ENCODE measurements around the gene NEAT1. TPM values are rescaled to one million over a fixed set of nuclear protein-coding genes. Genes with fewer than 3 reads are reported as not detected.
A peak's percentile ranks its signal among the peaks of the same experiment; 100 is the strongest.

Gene NEAT1
- total RNA-seq, 1 donor from 2014 or later = 28.7 TPM

GRCh38 chr11:65476632-65477148 is 54.1 kb downstream of the NEAT1 start:
- TF ChIP-seq, protein P1, sequence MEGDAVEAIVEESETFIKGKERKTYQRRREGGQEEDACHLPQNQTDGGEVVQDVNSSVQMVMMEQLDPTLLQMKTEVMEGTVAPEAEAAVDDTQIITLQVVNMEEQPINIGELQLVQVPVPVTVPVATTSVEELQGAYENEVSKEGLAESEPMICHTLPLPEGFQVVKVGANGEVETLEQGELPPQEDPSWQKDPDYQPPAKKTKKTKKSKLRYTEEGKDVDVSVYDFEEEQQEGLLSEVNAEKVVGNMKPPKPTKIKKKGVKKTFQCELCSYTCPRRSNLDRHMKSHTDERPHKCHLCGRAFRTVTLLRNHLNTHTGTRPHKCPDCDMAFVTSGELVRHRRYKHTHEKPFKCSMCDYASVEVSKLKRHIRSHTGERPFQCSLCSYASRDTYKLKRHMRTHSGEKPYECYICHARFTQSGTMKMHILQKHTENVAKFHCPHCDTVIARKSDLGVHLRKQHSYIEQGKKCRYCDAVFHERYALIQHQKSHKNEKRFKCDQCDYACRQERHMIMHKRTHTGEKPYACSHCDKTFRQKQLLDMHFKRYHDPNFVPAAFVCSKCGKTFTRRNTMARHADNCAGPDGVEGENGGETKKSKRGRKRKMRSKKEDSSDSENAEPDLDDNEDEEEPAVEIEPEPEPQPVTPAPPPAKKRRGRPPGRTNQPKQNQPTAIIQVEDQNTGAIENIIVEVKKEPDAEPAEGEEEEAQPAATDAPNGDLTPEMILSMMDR (IDR thresholded peaks at IDR 0.05; ENCODE audit: insufficient read depth, low read length, poor library complexity, severe bottlenecking) = no peak
- DNase-seq (ENCODE audit: low read depth) = no peak
- peak overlapping the region; percentile 93 for H3K4me3 ChIP-seq (ENCODE audit: low read depth, low read length)
- no peaks in the 10 kb centered on the region for H3K36me3 ChIP-seq (ENCODE audit: control insufficient read depth, insufficient read depth, low read length)
- H3K27me3 ChIP-seq (ENCODE audit: control insufficient read depth, insufficient read depth, low read length) = no peaks in the 10 kb centered on the region

DNA sequence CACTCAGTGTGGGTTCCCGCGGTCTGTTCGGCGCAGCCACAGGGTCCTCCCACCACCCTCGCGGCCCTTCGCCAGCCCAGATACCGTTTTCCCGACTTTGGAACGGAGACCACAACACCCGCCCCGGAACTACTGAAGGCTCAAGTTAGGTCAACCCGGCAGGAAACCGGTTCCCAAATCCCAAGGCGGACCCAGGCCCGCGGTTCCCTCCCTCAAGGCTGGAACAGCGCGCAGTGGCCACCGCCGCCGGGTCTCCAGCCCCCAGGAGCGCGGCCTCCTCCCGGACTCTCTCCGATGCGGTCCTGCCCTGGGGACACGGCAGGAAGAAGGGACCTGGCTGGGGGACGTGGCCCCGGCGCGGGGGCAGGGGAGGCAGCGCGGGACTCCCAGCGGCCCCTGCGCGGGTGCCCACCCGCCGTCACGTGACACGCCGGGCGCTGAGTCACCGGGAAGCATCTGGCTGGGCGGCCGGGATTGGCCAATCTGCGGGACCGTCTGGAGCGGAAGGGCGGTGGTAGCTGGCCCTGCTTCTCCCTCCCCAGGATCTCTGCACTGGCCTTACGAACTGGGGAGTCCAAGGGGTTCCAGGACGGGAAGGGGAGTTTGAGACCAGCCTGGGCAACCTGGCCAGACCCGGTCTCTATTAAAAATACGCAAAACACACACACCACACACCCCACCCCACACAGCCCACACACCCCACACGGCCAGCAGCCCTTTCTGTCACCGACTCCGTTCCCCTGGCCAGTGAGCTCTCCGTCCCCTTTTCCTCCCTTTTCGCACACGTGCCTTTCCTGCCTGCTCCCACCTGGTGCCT is 54.8 kb downstream of the NEAT1 start:
- TF ChIP-seq, protein P1 (IDR thresholded peaks at IDR 0.05; ENCODE audit: insufficient read depth, low read length, poor library complexity, severe bottlenecking) = no peak
- no peak for DNase-seq (ENCODE audit: low read depth)

GRCh38 chr11:65478388-65479183 is 56.0 kb downstream of the NEAT1 start:
- H3K4me3 ChIP-seq (ENCODE audit: low read depth, low read length) = peak overlapping the region; percentile 20
- TF ChIP-seq, protein P1 (IDR thresholded peaks at IDR 0.05; ENCODE audit: insufficient read depth, low read length, poor library complexity, severe bottlenecking) = no peak
- DNase-seq (ENCODE audit: low read depth) = no peak
- H3K36me3 ChIP-seq (ENCODE audit: control insufficient read depth, insufficient read depth, low read length) = no peaks in the 10 kb centered on the region
- H3K27me3 ChIP-seq (ENCODE audit: control insufficient read depth, insufficient read depth, low read length) = no peaks in the 10 kb centered on the region

More for the DNA sequence above, 54.8 kb downstream of the NEAT1 start:
- H3K36me3 ChIP-seq (ENCODE audit: control insufficient read depth, insufficient read depth, low read length) = no peaks in the 10 kb centered on the region
- H3K4me3 ChIP-seq (ENCODE audit: low read depth, low read length) = peak overlapping the region; percentile 93
- no peaks in the 10 kb centered on the region for H3K27me3 ChIP-seq (ENCODE audit: control insufficient read depth, insufficient read depth, low read length)

GRCh38 chr11:65479184-65480145 is 56.9 kb downstream of the NEAT1 start:
- Histone ChIP-seq H3K36me3 (ENCODE audit: control insufficient read depth, insufficient read depth, low read length) (no peaks in the 10 kb centered on the region), H3K4me3 (ENCODE audit: low read depth, low read length) (peak overlapping the region; percentile 3), H3K27me3 (ENCODE audit: control insufficient read depth, insufficient read depth, low read length) (no peaks in the 10 kb centered on the region)
- no peak for DNase-seq (ENCODE audit: low read depth)
- TF ChIP-seq, protein P1 (IDR thresholded peaks at IDR 0.05; ENCODE audit: insufficient read depth, low read length, poor library complexity, severe bottlenecking) = peak; percentile 75

DNA sequence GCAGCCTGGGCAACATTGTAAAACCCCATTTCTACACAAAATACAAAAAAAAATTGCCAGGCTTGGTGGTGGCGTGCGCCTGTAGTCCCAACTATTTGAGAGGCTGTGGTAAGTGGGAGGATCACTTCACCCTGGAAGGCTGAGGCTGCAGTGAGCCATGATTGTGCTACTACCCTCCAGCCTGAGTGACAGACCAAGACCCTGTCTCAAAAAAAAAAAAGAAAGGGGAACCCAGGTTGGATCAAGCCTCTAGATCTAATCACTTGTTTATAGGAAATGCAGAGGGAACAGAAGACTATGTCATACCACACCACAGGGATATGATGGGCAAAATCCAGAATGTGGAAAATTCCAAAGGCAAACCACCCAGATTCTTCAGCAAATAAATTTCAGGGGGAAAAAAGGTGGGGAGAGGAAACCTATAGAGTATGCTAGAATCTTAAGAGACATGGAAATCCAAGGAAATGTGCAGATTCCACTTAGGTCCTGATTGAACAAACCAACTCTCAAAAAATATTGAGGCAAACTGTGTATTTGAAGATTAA is 59.8 kb downstream of the NEAT1 start:
- no peaks in the 10 kb centered on the region for H3K27me3 ChIP-seq (ENCODE audit: control insufficient read depth, insufficient read depth, low read length)
- TF ChIP-seq, protein P1 (IDR thresholded peaks at IDR 0.05; ENCODE audit: insufficient read depth, low read length, poor library complexity, severe bottlenecking) = no peak
- H3K36me3 ChIP-seq (ENCODE audit: control insufficient read depth, insufficient read depth, low read length) = no peaks in the 10 kb centered on the region
- no peak for DNase-seq (ENCODE audit: low read depth)
- H3K4me3 ChIP-seq (ENCODE audit: low read depth, low read length) = no peak overlapping the region
